SK-N-MC (cell line): ENCODE results near the gene UGT1A3.

ENCODE experiments used
- DNase-seq: peaks from one replicate; pipeline ENCODE4 v3.0.0-alpha.2; 2011; ENCODE audit warnings: low read depth, low spot score
- H3K27ac ChIP-seq: fragments of 200-600 bp; sonication (generic); 2 replicates; pipeline ENCODE4 v1.5.1; 2016; ENCODE audit warnings: mixed run types
- H3K36me3 ChIP-seq: fragments of 200-600 bp; sonication (generic); 2 replicates; pipeline ENCODE4 v1.6.1; 2017; ENCODE audit warnings: antibody characterized with exemption, low read length, mixed read lengths; ENCODE audit not compliant: insufficient read depth
- H3K4me3 ChIP-seq: fragments of 200-600 bp; sonication (generic); 2 replicates; pipeline ENCODE4 v1.5.1; 2016
- H3K9ac ChIP-seq: fragments of 200-600 bp; sonication (generic); 2 replicates; pipeline ENCODE4 v1.8.0; 2017; ENCODE audit warnings: mixed run types, mixed read lengths; ENCODE audit not compliant: insufficient read length
- H3K9me3 ChIP-seq: fragments of 200-600 bp; sonication (generic); 2 replicates; pipeline ENCODE4 v1.6.1; 2017; ENCODE audit warnings: low read depth, mild to moderate bottlenecking, antibody characterized with exemption, low read length, moderate library complexity, mixed read lengths
- EZH2 ChIP-seq: fragments of 200-600 bp; sonication (generic); IDR thresholded peaks from one replicate; pipeline ENCODE4 v1.6.1; 2017; ENCODE audit warnings: antibody characterized with exemption
- FOXP2 ChIP-seq: optimal IDR thresholded peaks from 2 replicates; pipeline ENCODE3; 2011; ENCODE audit warnings: mild to moderate bottlenecking, moderate library complexity; ENCODE audit not compliant: insufficient read depth; ENCODE audit errors: extremely low read length, control extremely low read depth
- POLR2AphosphoS5 ChIP-seq: IDR thresholded peaks from 2 replicates; pipeline ENCODE4 v1.6.1; 2012; ENCODE audit warnings: mild to moderate bottlenecking, low read depth, low read length, borderline replicate concordance

Gene UGT1A3

DNA sequence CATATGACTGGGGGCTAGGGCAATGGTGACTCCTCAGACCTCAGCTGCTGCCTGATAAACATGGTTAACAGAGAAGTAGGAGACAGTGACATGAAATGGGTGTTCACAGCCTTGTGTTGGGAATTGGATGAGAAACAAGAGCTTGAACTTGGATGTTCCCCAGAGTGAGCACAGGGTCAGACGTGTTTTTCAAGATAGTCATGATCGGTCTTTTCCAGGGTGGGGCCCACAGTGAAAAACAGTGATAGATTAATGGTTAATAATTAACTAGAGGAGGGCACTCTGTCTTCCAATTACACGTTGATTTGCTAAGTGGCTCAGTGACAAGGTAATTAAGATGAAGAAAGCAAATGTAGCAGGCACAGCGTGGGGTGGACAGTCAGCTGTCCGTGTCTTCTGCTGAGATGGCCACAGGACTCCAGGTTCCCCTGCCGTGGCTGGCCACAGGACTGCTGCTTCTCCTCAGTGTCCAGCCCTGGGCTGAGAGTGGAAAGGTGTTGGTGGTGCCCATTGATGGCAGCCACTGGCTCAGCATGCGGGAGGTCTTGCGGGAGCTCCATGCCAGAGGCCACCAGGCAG, at the start of gene UGT1A3:
TSS of gene UGT1A3 (plus strand) at position 320 of the 579 bp plus-strand sequence. CDS start at position 405, 85 bp downstream.
- Histone ChIP-seq H3K36me3 (no peaks in the 10 kb centered on the region), H3K9me3 (no peaks in the 10 kb centered on the region), H3K9ac (no peak within 1 kb of the TSS), H3K4me3 (no peak within 1 kb of the TSS), H3K27ac (no peak within 1 kb of the TSS)
- TF ChIP-seq EZH2 (no peak), POLR2AphosphoS5 (no peak), FOXP2 (no peak)
- no peak for DNase-seq

DNA sequence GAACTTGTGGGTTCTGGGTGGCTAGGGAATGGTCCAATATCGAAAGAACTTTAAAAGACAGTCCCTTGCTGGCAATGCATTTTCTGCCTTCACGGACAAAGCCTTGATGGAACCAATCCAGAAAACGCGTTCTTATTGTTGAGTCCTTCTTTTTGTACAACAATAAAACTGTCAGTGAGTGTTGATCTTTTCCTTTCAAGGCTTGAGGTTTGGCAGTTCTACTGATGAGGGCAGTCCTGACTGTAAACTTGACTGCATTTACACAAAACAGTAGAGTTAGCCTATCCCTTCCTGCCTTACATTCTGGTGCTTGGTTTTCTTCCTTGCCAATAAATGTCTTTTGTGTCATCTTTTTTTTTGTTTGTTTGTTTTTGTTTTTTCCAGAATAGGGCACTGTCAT, 49.6 kb upstream of the UGT1A3 start:
- Histone ChIP-seq H3K36me3 (no peaks in the 10 kb centered on the region), H3K27ac (no peak overlapping the region), H3K9ac (no peak overlapping the region), H3K9me3 (no peaks in the 10 kb centered on the region), H3K4me3 (no peak overlapping the region)
- DNase-seq, result no peak
- TF ChIP-seq FOXP2 (no peak), POLR2AphosphoS5 (no peak), EZH2 (no peak)

DNA sequence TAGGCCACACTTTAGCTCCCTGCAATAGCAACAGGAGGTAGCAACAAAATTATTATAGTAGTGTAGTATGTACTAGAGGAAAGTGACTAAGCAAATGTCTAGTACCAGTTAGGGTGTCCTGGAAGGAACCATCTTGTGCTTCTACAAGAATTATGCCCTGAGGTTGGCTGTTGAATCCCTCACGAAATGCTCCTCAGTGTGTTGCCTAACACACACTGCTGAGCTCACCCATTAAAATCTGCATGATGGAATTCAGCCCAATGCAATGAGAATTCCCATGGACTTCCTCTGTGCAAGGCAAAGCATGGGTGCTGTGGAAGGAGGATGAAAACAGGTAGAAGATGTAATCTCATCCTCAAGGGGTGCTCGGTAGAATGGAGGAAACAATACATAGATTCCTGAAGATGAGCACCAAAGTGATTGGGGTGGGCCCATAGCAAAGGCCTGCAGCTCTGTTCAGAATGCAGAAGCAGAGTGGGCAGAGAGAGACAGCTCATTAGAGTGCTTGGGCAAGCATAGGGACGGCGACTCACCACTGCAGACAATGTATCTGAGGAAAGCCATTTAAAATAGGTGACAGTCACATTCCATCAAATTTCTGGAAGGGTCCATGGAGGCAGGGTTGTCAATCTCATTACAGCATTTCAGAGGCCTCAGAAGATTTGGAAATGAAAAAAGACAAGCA, 48.3 kb upstream of the UGT1A3 start:
- TF ChIP-seq FOXP2, result no peak
- no peak for TF ChIP-seq EZH2
- TF ChIP-seq POLR2AphosphoS5, result no peak
- H3K9ac ChIP-seq, result no peak overlapping the region
- no peaks in the 10 kb centered on the region for H3K36me3 ChIP-seq
- H3K4me3 ChIP-seq, result no peak overlapping the region
- H3K9me3 ChIP-seq, result no peaks in the 10 kb centered on the region
- no peak for DNase-seq
- no peak overlapping the region for H3K27ac ChIP-seq

GRCh38 chr2:233681521-233682099, 47.2 kb upstream of the UGT1A3 start, which contains the start of gene UGT1A7:
Gene UGT1A7 (plus strand): TSS chr2:233681901. CDS start chr2:233681938, 37 bp downstream.
- H3K9me3 ChIP-seq, result no peaks in the 10 kb centered on the region

GRCh38 chr2:233684640-233685039, 44.2 kb upstream of the UGT1A3 start:
- no peak for DNase-seq
- no peaks in the 10 kb centered on the region for H3K36me3 ChIP-seq

More at GRCh38 chr2:233681521-233682099, 47.2 kb upstream of the UGT1A3 start, which contains the start of gene UGT1A7:
- H3K36me3 ChIP-seq, result no peaks in the 10 kb centered on the region
- TF ChIP-seq FOXP2, result no peak
- no peak for TF ChIP-seq POLR2AphosphoS5
- TF ChIP-seq EZH2, result no peak
- DNase-seq, result no peak
- H3K4me3 ChIP-seq, result no peak within 1 kb of the TSS
- H3K27ac ChIP-seq, result no peak within 1 kb of the TSS
- H3K9ac ChIP-seq, result no peak within 1 kb of the TSS

GRCh38 chr2:233686928-233687327, 41.9 kb upstream of the UGT1A3 start:
- TF ChIP-seq EZH2, result no peak
- no peak for TF ChIP-seq POLR2AphosphoS5
- no peak for TF ChIP-seq FOXP2
- Histone ChIP-seq H3K9me3 (no peaks in the 10 kb centered on the region), H3K36me3 (no peaks in the 10 kb centered on the region), H3K9ac (no peak overlapping the region), H3K27ac (no peak overlapping the region), H3K4me3 (no peak overlapping the region)
- no peak for DNase-seq

More at GRCh38 chr2:233684640-233685039, 44.2 kb upstream of the UGT1A3 start:
- Histone ChIP-seq H3K9ac (no peak overlapping the region), H3K4me3 (no peak overlapping the region), H3K27ac (no peak overlapping the region), H3K9me3 (no peaks in the 10 kb centered on the region)
- TF ChIP-seq FOXP2 (no peak), POLR2AphosphoS5 (no peak), EZH2 (no peak)

- no peak for DNase-seq
- no peak overlapping the region for H3K9ac ChIP-seq
- no peaks in the 10 kb centered on the region for H3K9me3 ChIP-seq
- no peak overlapping the region for H3K4me3 ChIP-seq
- H3K36me3 ChIP-seq, result no peaks in the 10 kb centered on the region
- TF ChIP-seq POLR2AphosphoS5, result no peak
- no peak overlapping the region for H3K27ac ChIP-seq
Measured at GRCh38 chr2:233688341-233688740, 40.5 kb upstream of the UGT1A3 start.

DNA sequence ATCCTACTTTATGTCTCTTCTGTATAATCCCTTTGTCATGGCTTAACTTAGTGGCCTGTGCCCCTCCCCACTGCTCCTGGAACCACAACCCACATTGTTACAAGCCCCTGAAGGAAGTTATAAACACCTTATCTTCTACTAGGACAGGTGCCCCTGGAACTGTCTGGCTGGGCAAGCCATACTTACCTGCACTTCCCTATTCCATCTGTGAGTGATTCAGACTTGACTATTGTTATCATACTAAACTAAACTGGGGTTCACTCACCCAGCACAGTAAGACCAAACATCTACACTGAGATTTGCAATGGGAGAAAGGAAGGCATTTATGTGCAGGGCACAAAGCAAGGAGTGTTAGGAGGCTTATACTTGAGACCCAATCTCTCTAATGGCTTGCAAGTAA, 39.8 kb upstream of the UGT1A3 start:
- no peaks in the 10 kb centered on the region for H3K36me3 ChIP-seq
- TF ChIP-seq FOXP2 (no peak), POLR2AphosphoS5 (no peak), EZH2 (no peak)
- no peak overlapping the region for H3K9ac ChIP-seq
- H3K27ac ChIP-seq, result no peak overlapping the region
- no peaks in the 10 kb centered on the region for H3K9me3 ChIP-seq
- DNase-seq, result no peak
- no peak overlapping the region for H3K4me3 ChIP-seq

DNA sequence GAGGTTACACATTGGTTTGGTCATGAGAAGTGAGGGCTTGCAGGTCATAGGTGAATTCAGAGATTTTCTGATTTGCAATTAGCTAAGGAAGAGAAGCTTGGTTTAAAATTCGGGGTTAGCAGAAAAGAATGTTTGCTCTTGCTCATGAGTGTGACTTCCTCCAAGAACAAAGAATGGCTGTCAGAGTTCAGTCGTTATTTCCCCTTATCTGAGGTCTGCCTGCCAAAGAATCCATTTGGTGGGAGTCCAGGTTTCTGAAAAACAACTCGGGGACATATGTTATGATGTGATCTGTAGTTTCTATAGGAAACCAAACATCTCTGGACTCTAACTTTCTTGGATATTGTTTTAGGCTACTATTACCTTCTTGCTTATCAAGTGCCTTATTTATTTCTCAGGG, 39.3 kb upstream of the UGT1A3 start:
- no peaks in the 10 kb centered on the region for H3K9me3 ChIP-seq
- no peak overlapping the region for H3K27ac ChIP-seq
- H3K36me3 ChIP-seq, result no peaks in the 10 kb centered on the region
- no peak overlapping the region for H3K9ac ChIP-seq
- TF ChIP-seq EZH2 (no peak), FOXP2 (no peak), POLR2AphosphoS5 (no peak)
- no peak overlapping the region for H3K4me3 ChIP-seq
- DNase-seq, result no peak
